GM12878 (cell line): ENCODE data around the gene ATP2C1.

Experiments
- CEBPB ChIP-seq, 2 experiments: fragments of 150-350 bp in 1 of 2; IDR thresholded peaks; 2 replicates each; pipeline ENCODE4 v1.6.1; 2012 to 2014; ENCODE audit warnings: low read depth in 2 of 2, low read length in 2 of 2, borderline replicate concordance in 1 of 2, inconsistent platforms in 1 of 2
- EP300 ChIP-seq, 2 experiments: fragments of 150-350 bp in 1 of 2; IDR thresholded peaks; 2 replicates each; pipeline ENCODE4 v1.6.1; 2011 to 2012; ENCODE audit warnings: low read depth in 2 of 2, low read length in 2 of 2, borderline replicate concordance in 1 of 2, improper control_type of control experiment in 1 of 2, inconsistent platforms in 1 of 2; ENCODE audit not compliant: control insufficient read depth in 1 of 2
- ZBED1 ChIP-seq: IDR thresholded peaks from 2 replicates; pipeline ENCODE4 v1.6.1; 2016; ENCODE audit warnings: borderline replicate concordance
- ZBTB40 ChIP-seq: fragments of 450-650 bp; IDR thresholded peaks from 2 replicates; pipeline ENCODE4 v1.6.1; 2016; ENCODE audit warnings: mild to moderate bottlenecking, moderate library complexity, borderline replicate concordance
- TF ChIP-seq, protein P1 (sequence below): IDR thresholded peaks from 2 replicates; pipeline ENCODE4 v1.6.1; 2012; ENCODE audit warnings: low read length, inconsistent platforms

- TF ChIP-seq ZBED1, result no peak
- TF ChIP-seq EP300 (IDR thresholded peaks at IDR 0.05; ENCODE audit: borderline replicate concordance in 1 of 2, control insufficient read depth in 1 of 2, low read depth in 2 of 2, low read length in 2 of 2), result no peak
- TF ChIP-seq, protein P1, sequence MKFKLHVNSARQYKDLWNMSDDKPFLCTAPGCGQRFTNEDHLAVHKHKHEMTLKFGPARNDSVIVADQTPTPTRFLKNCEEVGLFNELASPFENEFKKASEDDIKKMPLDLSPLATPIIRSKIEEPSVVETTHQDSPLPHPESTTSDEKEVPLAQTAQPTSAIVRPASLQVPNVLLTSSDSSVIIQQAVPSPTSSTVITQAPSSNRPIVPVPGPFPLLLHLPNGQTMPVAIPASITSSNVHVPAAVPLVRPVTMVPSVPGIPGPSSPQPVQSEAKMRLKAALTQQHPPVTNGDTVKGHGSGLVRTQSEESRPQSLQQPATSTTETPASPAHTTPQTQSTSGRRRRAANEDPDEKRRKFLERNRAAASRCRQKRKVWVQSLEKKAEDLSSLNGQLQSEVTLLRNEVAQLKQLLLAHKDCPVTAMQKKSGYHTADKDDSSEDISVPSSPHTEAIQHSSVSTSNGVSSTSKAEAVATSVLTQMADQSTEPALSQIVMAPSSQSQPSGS, result no peak
- TF ChIP-seq ZBTB40, result no peak
- TF ChIP-seq CEBPB (IDR thresholded peaks at IDR 0.05; ENCODE audit: borderline replicate concordance in 1 of 2, low read depth in 2 of 2, low read length in 2 of 2), result no peak
These were observed 43.0 kb upstream of the ATP2C1 start for GRCh38 chr3:130850843-130851242.
